NCI-H510A (cell line): ENCODE data around the gene FAM13A.
"Not testable (repeated sequence)": the region's sequence is repeated elsewhere in the genome, so short reads cannot be mapped to it uniquely, and the experiment has no call there.

Source experiments
- DNase-seq: peaks from one replicate; lab custom pipeline; 2025; lab: John Stamatoyannopoulos, UW

Gene FAM13A

GRCh38 chr4:88999392-88999930 lies 57.5 kb downstream of the FAM13A start:
- DNase-seq: no peak

- DNase-seq: no peak
Observed at GRCh38 chr4:88998891-88999290, 58.1 kb downstream of the FAM13A start.

DNA sequence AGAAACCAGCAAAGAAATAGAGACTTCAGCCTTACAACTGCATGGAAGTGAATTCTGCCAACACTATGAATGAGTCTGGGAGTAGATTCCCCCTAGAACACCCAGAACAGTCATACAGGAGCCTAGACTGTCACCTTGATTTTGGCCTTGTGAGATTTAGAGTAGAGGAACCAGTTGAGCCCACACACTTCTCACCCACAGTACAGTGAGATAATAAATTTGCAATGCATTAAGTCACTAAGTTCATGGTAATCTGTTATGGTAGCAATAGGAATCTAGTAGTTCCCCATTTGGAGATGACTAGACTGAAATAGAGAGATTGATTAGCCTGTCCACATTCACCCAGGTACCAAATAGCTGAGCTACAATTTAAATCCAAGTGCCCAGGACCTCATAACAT lies 59.0 kb downstream of the FAM13A start:
- DNase-seq: no peak

GRCh38 chr4:88995874-88996273 lies 61.1 kb downstream of the FAM13A start:
- DNase-seq: no peak

DNA sequence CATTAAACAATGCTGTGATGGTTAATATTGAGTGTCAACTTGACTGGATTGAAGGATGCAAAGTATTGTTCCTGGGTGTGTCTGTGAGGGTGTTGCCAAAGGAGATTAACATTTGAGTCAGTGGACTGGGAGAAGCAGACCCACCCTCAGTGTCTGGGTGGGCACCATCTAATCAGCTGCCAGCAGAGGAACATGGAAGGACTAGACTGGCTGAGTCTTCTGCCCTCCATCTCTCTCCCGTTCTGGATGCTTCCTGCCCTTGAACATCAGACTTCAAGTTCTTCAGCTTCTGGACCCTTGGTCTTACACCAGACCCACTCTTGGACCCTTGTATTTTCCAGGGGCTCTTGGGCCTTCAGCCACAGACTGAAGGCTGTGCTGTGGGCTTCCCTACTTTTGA lies 61.7 kb downstream of the FAM13A start:
- not testable (repeated sequence) for DNase-seq

GRCh38 chr4:88993246-88993645 lies 63.7 kb downstream of the FAM13A start:
- no peak for DNase-seq

GRCh38 chr4:88991746-88992145 lies 65.2 kb downstream of the FAM13A start:
- DNase-seq: no peak

DNA sequence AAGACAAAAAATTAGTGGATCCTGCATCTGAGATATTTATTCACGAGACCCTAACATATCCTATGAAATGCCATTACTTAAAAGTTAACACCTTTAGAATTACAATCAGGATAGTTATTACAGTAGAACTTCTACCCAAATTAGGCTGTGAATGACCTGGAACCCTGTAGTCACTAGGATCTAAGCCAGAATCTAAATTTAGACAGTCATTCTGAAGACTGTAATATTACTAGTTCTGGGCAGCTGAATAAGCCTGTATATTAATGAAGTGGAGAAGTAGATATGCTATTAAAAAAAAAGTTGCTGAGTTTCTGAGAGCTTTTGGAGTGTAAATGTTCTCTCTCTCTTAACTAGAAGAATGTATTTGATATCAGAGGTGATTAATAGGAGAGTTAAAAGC lies 67.0 kb downstream of the FAM13A start:
- DNase-seq: no peak

DNA sequence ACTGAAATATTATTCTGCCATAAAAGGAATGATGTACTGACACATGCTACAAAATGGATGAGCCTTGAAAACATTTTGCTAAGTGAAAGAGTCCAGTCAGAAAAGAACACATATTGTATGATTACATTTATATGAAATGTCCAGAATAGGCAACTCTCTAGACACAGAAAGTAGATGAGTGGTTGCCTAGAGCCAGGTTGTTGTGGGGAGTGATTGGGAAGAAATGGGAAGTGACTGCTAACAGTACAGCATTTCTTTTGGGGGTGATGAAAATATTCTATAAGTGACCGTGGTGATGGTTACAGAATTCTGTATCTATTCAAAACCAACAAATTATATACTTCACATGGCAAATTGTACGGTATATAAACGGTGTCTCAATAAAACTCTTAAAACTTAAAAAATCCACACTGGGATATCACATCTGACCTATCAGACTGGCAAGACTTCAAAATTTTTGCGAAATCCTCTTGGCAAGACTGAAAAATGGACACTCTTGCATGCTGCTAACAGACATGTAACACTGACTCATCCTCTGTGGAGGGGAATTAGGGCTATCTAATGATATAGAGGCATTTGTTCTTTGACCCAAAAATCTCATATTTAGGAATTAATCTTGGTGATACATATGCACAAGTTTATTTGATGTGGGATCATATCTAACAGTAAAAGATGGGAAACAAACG lies 71.8 kb downstream of the FAM13A start:
- no peak for DNase-seq

GRCh38 chr4:88982757-88983156 lies 74.2 kb downstream of the FAM13A start:
- no peak for DNase-seq

DNA sequence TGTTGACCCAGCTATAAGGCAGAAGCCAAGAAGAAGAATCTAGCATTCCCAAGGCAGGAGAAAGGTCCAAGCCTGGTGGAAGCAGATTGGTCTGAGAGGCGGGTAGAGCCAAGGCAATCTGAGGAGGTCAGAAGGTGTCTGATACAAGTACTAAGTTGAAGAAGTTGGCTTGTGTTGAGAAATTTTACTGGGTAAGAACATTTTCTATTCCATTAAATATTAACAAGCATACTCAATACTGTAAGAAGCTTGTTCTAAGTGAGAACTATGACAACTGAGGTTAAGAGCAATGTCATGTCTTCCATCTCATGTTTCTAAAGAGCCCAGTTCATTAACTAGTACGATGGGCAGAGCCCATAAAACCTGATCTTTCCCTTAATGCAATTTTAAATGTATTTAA lies 75.0 kb downstream of the FAM13A start:
- DNase-seq: no peak

DNA sequence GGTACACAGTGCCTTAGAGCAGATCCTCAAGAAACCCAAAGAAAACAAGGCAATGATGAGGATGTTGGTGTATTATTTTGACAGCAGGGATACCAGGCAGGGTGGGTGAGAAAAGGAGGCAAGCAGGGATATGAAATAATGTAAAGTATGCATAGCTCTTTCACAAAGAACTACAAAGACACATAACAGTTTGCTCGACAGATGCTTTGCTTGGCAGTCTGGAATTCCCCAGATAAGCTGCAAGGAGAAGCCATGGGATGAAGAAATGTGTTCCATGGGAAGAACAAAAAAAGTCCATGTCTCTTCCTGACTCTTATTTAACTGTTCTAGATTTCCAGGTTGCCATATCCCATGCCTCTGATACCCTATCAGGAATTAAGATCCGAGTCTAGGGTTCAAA lies 75.4 kb downstream of the FAM13A start:
- no peak for DNase-seq

- DNase-seq: no peak
Observed at GRCh38 chr4:88979276-88979675, 77.7 kb downstream of the FAM13A start.

DNA sequence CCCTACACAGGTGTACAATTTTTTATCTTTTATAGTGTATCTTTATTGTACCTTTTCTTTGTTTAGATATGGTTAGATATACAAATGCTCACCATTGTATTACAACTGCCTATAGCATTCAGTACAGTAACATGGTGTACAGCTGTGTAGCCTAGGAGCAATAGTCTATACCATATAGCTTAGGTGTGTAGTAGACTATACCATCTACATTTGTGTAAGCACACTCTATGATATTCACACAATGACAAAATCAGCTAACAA lies 80.3 kb downstream of the FAM13A start:
- no peak for DNase-seq

DNA sequence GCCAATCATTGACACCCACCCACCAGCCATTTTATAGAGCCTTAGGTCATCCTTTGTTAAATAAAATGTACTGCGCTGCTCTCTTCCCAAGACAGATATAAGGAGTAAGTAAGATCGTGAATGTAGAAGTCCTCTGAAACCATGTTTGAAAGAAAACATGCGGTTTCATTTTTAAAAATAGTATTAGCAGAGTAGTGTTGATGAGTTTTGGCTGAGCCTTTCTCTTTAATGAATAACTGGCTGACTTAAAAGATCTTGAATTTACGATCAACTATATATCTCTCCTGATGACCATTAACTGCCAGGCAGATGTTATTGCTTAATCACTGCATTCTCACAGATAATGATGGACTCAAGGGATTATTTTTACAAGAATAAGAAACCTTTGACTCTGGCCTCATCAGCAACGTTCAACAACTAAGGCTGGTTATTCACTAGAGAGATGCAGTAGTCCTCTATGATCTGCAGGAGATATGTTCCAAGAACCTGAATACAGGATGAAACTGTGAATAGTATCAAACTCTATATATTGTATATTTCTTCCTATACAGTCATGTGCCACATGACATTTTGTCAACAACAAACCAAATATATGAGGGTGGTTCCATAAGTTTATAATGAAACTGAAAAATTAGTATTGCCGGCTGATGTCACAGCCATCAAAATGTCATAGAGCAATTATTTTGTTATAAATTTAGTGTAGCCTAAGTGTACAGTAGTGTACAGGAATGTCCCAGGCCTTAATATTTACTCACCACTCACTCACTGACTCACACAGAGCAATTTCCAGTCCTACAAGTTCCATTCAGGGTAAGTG lies 80.8 kb downstream of the FAM13A start:
- DNase-seq: no peak

GRCh38 chr4:88971536-88971935 lies 85.4 kb downstream of the FAM13A start:
- no peak for DNase-seq

DNA sequence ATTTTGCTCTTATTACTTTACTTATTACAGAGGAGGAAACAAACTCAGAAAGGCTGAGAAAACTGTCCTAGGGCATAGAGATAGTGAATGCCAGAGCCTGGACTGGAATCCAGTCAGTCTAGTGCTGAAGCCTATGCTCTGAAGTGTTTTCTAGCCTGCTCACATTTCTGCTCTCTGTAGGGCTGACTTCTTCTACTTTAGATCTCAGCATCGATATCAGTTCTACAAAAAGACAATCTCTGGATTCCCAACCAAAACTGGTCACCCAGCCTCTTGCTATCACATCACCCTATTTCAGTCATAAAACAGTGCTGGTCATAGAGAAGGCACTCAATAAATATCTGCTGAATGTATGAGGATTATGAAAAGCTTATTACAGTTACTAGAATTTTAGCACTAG lies 87.2 kb downstream of the FAM13A start:
- DNase-seq: no peak

- DNase-seq: no peak
Observed at GRCh38 chr4:88969271-88969670, 87.7 kb downstream of the FAM13A start.

GRCh38 chr4:88967883-88968331 lies 89.1 kb downstream of the FAM13A start:
- DNase-seq: peak; percentile 8

- no peak for DNase-seq
Observed at GRCh38 chr4:88965053-88965452, 91.9 kb downstream of the FAM13A start.

- no peak for DNase-seq
Observed at GRCh38 chr4:88964450-88964849, 92.5 kb downstream of the FAM13A start.

DNA sequence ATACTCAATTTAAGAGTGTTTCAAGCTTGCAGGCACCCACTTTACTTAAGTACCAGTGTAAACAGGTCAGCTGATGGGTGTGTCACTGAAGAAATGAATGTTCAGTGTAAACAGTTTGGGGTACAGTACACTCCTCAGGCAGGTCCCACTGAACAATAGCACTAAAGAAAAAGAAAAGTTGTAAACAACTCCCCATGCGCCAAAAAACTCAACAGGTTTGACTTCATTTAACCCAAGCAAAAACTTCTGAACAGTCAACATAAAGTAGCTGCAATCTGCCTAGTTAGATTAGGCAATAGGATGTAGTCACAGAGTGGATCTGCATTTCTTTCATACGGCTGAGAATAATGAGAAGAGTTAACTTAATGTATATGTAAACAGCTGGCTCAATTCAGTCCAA lies 93.2 kb downstream of the FAM13A start:
- DNase-seq: peak; percentile 24

- no peak for DNase-seq
Observed at GRCh38 chr4:88962396-88962795, 94.6 kb downstream of the FAM13A start.

DNA sequence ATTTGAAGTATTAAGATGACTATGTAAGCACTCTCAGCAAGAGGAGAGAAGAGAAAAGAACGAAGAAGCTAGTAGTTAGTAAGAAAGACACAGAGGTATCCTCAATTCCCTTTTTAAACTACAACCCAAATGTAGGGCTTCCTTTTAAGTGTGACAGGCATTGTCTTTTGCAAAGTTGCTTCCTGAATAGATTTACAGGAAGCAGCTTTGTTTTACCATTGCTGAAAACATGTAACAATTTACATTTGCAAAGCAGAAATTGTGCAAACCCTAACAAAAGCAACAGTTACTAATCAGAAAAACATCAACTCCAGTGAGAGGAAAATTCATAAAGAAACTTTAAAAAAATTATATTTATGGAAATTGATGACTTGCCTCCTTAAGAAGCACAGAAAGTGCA lies 96.4 kb downstream of the FAM13A start:
- no peak for DNase-seq
